ENCODE data around the gene HS1BP3. TPM values are rescaled to one million over a fixed set of nuclear protein-coding genes. Genes with fewer than 3 reads are reported as not detected.

The HS1BP3 gene
- total RNA-seq, 1 donor from 2014 or later: 10.0 TPM

- Histone ChIP-seq H3K9me3 (ENCODE audit: low read depth) (no peaks in the 10 kb centered on the region), H3K27me3 (no peaks in the 10 kb centered on the region), H3K4me1 (no peaks in the 10 kb centered on the region), H2AFZ (replicated peaks) (no peak overlapping the region), H3K4me3 (no peak overlapping the region), H3K36me3 (no peaks in the 10 kb centered on the region), H3K4me2 (no peak overlapping the region), H4K20me1 (ENCODE audit: low read depth) (no peaks in the 10 kb centered on the region), H3F3A (ENCODE audit: low read depth) (no peaks in the 10 kb centered on the region), H3K9ac (no peak overlapping the region), H3K79me2 (ENCODE audit: low read depth) (no peaks in the 10 kb centered on the region), H3K27ac (no peak overlapping the region)
- TF ChIP-seq EZH2 (IDR thresholded peaks at IDR 0.05) (no peak), CTCF (IDR thresholded peaks at IDR 0.05) (no peak), EZH2phosphoT487 (IDR thresholded peaks at IDR 0.05) (no peak)
- H3K36me3 Mint-ChIP-seq: peaks cover 5% of the 10 kb centered on the region
- H3K27ac Mint-ChIP-seq: peak overlapping the region; percentile 65
- peaks cover 5% of the 10 kb centered on the region for H3K27me3 Mint-ChIP-seq (ENCODE audit: insufficient read depth, low read depth)
- H3K4me1 Mint-ChIP-seq: peaks cover 38% of the 10 kb centered on the region
- no peak for DNase-seq (ENCODE audit: low spot score)
- H3K9me3 Mint-ChIP-seq: peaks cover 10% of the 10 kb centered on the region
- no peak overlapping the region for H3K4me3 Mint-ChIP-seq
Observed at GRCh38 chr2:20575935-20576597, 74.8 kb downstream of the HS1BP3 start.

GRCh38 chr2:20575414-20575813 is 75.5 kb downstream of the HS1BP3 start:
- Histone ChIP-seq H3K36me3 (no peaks in the 10 kb centered on the region), H3K4me2 (no peak overlapping the region), H3K4me1 (no peaks in the 10 kb centered on the region), H3K9me3 (ENCODE audit: low read depth) (no peaks in the 10 kb centered on the region), H3K79me2 (ENCODE audit: low read depth) (no peaks in the 10 kb centered on the region), H3F3A (ENCODE audit: low read depth) (no peaks in the 10 kb centered on the region), H3K27me3 (peaks cover 4% of the 10 kb centered on the region), H4K20me1 (ENCODE audit: low read depth) (no peaks in the 10 kb centered on the region), H3K9ac (no peak overlapping the region), H2AFZ (replicated peaks) (no peak overlapping the region), H3K27ac (no peak overlapping the region), H3K4me3 (no peak overlapping the region)
- TF ChIP-seq EZH2phosphoT487 (IDR thresholded peaks at IDR 0.05): no peak
- no peak for TF ChIP-seq EZH2 (IDR thresholded peaks at IDR 0.05)
- no peak for TF ChIP-seq CTCF (IDR thresholded peaks at IDR 0.05)
- Mint-ChIP-seq H3K4me1 (peaks cover 38% of the 10 kb centered on the region), H3K36me3 (peaks cover 1% of the 10 kb centered on the region), H3K9me3 (peaks cover 6% of the 10 kb centered on the region), H3K4me3 (no peak overlapping the region), H3K27ac (peak overlapping the region; percentile 50), H3K27me3 (ENCODE audit: insufficient read depth, low read depth) (peaks cover 5% of the 10 kb centered on the region)
- DNase-seq (ENCODE audit: low spot score): no peak

GRCh38 chr2:20574930-20575329 is 76.0 kb downstream of the HS1BP3 start:
- H3K27ac Mint-ChIP-seq: no peak overlapping the region
- Histone ChIP-seq H4K20me1 (ENCODE audit: low read depth) (no peaks in the 10 kb centered on the region), H3K36me3 (no peaks in the 10 kb centered on the region), H3K27me3 (peaks cover 8% of the 10 kb centered on the region), H3K4me1 (no peaks in the 10 kb centered on the region), H3K4me2 (no peak overlapping the region), H2AFZ (replicated peaks) (no peak overlapping the region), H3K79me2 (ENCODE audit: low read depth) (no peaks in the 10 kb centered on the region), H3K27ac (no peak overlapping the region), H3K4me3 (no peak overlapping the region), H3K9me3 (ENCODE audit: low read depth) (no peaks in the 10 kb centered on the region), H3F3A (ENCODE audit: low read depth) (no peaks in the 10 kb centered on the region), H3K9ac (no peak overlapping the region)
- peaks cover 41% of the 10 kb centered on the region for H3K4me1 Mint-ChIP-seq
- peaks cover 4% of the 10 kb centered on the region for H3K9me3 Mint-ChIP-seq
- no peak overlapping the region for H3K4me3 Mint-ChIP-seq
- peaks cover 5% of the 10 kb centered on the region for H3K27me3 Mint-ChIP-seq (ENCODE audit: insufficient read depth, low read depth)
- H3K36me3 Mint-ChIP-seq: no peaks in the 10 kb centered on the region
- no peak for DNase-seq (ENCODE audit: low spot score)
- TF ChIP-seq EZH2phosphoT487 (IDR thresholded peaks at IDR 0.05) (no peak), EZH2 (IDR thresholded peaks at IDR 0.05) (no peak), CTCF (IDR thresholded peaks at IDR 0.05) (no peak)

Data from neural progenitor cell (in vitro differentiated cells).